Stimulated activated CD8-positive, alpha-beta memory T cell treated with anti-CD3 and anti-CD28 coated beads, Interleukin-4, amount 100 ng/mL, for 1 hour (primary cell): ENCODE measurements around the gene AMN1.
"Not testable (repeated sequence)": the region's sequence is repeated elsewhere in the genome, so short reads cannot be mapped to it uniquely, and the experiment has no call there.

Source experiments
- DNase-seq, 2 donors: peaks; one replicate each; pipeline ENCODE4 v3.0.0-alpha.2; 2020; ENCODE audit warnings: low read depth in 2 of 2, low spot score in 1 of 2

Gene AMN1

DNA sequence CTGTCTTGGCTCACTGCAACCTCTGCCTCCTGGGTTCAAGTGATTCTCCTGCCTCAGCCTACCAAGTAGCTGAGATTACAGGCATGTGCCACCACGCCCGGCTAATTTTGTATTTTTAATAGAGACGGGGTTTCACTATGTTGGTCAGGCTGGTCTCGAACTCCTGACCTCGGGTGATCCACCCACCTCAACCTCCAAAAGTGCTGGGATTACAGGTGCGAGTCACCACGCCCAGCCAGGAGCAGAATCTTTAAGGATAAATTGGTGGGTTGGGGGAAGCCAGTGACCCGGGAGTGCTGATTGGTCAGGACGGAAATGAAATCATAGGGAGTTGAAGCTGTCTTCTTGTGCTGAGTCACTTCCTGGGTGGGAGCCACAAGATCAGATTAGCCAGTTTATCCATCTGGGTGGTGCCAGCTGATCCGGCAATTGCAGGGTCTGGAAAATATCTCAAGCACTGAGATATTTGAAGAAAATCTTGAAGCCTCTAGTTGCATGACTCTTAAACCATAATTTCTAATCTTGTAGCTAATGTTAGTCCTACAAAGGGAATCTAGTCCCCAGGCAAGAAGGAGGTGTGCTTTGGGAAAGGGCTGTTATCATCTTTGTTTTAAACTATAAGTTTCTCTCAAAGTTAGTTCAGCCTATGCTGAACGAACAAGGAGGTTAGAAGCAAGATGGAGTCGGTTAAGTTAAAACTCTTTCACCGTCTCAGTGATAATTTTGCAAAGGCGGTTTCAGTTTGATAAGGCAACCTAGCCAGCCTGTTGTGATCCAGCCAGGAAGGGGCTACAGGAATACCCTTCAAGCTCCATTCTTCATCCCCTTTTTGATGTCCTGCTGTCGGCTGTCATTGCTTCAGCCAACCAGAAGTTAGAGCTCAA lies 5.0 kb upstream of the AMN1 start:
- DNase-seq: not testable (repeated sequence)

DNA sequence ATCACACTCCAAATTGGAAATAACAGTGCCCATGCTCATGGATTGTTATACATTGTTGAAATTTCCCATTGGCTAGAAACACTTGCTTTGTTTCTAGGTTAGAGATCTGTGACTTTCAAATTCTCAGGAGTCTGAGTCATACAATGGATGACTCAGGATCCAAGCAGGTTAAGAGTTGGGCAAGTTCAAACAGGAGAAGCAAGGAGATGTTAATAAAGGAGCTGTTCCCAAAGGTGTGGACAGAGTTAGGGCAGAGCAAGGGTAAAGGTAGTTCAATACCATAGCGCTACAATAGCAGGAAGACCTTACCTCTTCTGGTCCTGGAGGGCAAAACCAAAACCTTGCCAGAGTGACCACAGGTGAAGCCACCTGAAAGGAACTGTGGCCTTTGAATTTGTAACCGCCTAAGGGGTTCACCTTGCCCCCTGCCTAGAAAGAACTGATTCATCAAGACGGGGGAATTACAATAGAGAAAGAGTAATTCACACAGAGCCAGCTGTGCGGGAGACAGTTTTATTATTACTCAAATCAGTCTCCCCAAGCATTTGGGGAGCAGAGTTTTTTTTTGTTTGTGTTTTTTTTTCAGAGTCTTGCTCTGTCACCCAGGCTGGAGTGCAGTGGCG lies 4.2 kb upstream of the AMN1 start:
- DNase-seq: no peak

DNA sequence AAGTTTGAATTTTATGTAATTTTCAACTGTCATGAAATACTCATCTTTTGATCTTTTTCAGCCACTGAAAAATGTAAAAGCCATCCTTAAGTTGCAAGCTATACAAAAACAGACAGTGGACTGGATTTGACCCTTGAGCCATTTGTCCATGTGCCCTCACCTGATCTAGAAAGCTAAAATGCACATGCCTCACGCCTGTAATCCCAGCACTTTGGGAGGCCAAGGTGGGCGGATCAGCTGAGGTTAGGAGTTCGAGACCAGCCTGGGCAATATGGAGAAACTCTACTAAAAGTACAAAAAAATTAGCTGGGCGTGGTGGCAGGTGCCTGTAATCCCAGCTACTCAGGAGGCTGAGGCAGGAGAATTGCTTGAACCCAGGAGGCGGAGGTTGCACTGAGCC lies 2.4 kb upstream of the AMN1 start:
- not testable (repeated sequence) for DNase-seq

DNA sequence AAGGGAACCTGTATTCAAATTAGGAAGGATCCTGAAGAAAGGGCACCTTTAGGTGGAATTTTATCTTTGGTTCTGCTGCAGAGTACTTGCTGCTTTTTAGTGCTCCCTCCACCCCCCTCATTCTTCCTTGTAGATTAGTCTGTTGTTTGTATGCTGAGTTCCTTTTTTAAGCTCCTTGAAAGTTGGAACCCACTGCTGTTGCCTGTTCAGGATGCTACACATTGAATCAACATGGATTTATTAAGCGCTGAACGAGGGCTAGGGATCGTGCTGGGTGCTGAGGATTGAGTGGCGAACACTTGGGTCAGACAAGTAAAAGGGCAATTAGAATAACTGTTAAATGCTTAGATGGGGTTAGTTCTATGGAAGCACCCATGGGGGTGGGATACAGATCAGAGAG lies 884 bp upstream of the AMN1 start:
- DNase-seq: no peak

DNA sequence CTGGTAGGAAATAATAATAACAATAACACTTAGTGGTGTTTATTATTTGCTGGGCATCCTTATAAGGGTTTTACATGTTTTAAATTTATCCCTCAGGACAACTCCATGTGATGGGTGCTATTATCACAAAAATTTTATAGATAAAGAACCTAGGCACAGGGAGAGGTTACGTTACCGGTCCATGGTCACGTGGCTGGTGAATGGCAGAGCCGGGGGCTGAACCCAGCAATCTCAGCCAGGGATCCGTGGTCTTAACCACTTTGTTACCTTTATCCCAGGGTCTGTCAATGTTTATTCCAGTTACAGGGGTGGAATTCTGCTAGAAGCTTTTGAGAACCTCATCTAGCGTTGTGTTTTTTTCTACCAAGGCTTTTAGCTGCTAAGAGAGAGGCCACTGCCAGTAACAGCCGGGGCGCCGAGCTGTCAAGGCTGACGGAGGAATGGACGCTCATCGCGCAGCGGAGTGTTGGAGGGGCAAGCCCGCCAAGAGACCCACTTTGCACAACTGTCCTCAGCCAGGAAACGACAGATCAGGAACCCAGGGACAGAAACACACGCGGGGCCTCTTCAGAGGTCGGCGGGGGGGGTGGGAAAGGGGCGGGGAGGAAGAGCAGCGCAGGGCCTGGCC lies 418 bp downstream of the AMN1 start:
- DNase-seq: no peak

DNA sequence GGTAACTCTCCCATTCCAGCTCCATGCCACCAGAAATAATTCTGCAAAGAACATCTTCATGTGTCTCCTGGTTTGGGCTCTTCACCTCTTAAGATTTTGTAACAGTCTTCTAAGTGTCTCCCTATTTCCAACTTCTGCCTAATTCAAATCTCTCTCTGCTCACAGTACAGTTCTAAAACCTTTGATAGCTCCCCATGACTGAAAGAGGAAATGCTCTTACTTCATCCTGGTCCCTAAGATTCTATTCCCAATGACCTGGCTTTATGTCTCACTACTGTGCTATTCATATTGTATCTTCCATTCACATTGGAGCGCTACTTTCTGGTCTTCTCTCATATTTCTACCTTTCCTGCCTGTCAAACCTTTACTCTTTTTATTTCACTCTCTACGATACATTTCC lies 1.6 kb downstream of the AMN1 start:
- no peak for DNase-seq

DNA sequence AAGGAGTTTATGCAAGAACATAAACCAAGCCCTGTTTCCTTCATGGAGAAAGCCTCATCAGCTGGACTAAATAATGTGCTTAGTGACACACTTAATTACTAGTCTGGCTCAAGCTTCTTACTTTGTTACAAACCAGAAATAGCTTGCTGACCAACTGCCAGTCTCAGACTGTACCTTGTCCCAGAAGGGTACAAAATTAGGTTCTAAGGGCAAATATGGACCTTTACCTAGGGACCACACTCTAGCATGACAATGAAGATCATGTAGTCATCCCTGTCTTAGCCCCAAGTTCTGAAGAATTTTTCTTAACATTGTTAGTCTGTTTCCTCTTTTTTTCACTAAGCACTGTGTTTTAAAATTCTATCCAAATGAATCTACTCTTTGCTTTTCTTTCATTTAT lies 2.2 kb downstream of the AMN1 start:
- no peak for DNase-seq

DNA sequence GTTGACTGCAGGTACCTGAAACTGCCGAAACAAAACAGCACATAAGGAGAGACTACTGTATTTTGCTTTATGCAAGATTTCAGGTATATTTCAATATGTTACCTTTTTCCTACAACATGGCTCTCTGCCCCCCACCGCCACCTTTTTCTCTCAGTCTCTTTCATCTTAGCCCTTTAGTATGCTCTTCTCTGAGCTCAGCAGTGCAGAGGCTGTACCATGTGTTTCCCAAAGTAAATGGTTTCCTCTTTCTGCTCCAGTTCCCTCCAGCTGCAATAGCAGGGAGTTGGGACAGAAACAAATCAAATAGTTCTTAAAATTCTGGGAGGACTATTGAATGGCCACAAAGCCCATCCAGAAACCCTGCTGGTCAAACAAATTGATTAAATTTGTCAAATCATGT lies 4.3 kb downstream of the AMN1 start:
- DNase-seq: no peak

DNA sequence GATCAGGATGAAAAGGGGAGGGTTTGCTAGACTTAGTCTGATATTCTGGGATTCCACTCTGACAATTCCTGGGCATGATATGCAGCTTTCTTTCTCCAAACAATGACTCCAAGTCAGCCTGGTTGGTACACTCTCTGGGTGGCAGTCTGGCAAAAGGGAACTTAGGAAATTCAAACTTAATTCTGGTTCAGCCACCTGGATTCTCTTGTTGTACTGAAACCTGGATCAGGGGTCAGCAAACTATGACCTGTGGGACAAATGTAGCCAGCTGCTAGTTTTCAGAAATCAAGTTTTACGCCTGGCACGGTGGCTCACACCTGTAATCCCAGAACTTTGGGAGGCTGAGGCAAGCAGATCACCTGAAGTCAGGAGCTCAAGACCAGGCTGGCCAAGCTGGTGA lies 6.2 kb downstream of the AMN1 start:
- DNase-seq: no peak

DNA sequence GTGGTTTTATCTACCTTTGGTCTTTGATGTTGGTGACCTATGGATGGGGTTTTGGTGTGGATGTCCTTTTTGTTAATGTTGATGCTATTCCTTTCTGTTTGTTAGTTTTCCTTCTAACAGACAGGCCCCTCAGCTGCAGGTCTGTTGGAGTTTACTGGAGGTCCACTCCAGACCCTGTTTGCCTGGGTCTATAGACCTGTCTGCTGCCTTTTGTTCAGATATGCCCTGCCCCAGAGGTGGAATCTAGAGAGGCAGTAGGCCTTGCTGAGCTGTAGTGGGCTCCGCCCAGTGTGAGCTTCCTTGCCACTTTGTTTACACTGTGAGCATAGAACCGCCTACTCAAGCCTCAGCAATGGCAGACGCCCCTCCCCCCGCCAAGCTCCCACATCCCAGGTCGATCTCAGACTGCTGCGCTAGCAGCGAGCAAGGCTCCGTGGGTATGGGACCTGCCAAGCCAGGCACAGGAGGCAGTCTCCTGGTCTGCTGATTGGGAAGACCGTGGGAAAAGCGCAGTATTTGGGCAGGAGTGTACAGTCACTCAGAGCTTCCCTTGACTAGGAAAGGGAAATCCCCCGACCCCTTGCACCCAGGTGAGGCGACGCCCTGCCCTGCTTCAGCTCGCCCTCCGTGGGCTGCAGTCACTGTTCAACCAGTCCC lies 10.2 kb downstream of the AMN1 start:
- not testable (repeated sequence) for DNase-seq

DNA sequence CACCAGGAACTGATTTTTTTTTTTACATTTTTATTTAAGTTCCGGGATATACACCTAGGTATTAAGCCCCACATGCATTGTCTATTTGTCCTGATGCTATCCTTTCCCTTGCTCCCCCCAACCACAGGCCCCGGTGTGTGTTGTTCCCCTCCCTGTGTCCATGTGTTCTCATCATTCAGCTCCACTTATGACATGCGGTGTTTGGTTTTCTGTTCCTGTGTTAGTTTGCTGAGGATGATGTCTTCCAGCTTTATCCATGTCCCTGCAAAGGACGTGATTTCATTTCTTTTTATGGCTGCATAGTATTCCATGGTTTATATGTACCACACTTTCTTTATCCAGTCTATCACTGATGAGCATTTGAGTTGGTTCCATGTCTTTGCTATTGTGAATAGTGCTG lies 11.8 kb downstream of the AMN1 start:
- not testable (repeated sequence) for DNase-seq

DNA sequence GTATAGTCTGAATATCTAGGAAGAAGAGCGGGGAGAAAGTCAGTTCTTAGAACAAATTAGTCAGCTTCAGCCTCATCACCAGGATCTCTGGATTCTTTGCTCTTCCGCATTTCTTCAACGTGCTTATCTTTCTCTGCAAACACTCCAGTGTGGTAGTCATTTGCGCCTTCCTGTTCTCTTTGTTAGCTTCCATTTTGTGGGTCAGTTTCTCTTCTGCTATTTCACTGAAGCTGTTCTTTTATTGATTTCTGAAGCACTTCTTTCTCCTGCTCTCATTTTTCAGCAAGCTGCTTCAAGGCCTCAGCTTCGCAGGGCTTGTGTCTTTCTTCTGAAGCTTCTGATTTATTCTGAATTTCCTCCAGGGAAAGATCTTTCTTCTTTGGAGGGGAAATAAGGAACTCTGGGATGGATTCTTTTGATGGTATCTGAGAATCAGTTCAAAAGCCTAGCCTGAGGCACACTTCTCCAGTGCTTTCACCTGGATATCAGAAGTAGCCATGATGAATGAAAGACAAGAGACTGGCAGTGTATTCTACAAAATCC lies 13.5 kb downstream of the AMN1 start:
- no peak for DNase-seq

DNA sequence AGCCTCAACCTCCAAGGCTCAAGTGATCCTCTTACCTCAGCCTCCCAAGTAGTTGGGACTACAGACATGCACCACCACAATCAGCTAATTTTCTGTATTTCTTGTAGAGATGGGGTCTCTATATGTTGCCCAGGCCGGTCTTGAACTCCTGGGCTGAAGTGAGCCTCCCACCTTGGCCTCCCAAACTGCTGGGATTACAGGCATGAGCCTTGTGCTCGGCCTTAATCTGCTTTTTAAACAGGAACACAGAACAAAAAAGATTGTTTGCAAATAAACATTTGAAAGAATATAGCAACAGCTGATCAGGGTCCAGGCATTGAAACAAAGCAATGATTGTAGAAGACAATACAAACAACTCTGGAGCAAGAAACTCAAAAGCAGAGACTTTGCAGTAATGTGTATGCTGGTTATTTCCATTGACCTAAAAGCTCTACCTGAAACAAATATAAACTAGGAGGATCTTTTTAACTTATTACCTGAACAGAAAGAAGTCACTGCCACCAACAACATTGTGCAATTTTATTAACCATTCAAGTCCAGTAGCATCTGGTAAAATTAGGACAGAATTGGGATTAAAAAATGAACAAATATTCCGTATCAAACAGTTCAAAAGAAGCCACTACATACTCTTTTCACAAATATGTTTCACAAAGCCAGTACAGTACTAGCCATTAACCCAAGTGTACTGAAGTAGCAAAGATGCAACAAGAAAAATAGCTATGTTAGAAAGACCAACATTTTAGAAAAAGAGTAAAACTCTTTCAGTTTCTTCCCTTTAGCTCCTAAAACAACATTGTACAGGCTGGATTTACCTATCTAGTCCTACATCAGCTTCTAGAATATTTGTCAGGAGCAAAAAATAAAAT lies 14.2 kb downstream of the AMN1 start:
- DNase-seq: no peak

DNA sequence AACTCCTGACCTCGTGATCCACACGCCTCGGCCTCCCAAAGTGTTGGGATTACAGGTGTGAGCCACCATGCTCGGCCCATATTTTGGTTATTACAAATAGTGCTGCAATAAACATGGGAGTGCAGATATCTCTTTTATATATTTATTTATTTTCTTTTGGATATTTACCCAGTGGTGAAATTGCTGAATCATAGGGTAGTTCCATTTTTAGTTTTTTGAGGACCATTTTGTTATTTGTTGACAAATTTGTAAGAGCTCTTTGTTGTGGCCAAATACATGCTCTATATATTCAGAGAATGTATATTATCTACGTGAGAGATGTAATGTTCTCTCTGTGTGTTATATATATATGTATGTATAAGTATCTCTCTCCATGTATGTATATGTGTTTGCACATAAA lies 15.9 kb downstream of the AMN1 start:
- DNase-seq: no peak

DNA sequence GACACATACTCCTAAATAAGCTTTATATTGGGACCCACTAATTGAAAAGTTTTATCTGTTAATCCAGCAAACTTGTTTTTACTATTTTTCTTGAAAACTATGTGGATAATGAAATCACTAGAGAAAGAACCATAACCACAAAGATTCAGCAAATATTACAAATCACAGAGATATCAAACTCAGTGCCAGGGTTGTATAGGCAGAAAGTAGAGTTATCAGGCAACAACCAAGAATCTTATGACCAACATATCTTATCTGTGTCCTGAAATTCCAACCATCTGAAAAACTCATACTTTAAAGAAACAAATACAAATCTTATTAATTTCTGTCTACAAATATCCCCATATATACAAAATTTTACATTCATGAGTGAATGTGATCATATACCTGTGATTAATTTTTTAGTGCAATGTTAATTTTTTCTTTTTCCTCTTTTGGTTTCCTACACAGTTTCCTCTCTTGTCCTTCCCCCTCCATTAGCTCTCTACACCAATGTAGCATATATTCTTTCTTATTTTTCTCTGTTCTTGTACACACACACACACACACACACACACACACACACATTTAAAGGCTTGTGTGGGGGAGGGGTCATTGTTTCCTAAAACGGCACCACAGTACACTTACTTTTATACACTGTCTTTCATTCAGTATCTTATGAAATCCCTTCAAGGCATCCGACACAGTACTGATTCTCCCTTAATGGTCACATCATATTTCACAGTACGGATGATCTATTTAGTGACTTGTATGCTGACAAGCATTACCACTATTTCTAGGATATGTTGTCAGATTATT lies 18.6 kb downstream of the AMN1 start:
- DNase-seq: no peak

DNA sequence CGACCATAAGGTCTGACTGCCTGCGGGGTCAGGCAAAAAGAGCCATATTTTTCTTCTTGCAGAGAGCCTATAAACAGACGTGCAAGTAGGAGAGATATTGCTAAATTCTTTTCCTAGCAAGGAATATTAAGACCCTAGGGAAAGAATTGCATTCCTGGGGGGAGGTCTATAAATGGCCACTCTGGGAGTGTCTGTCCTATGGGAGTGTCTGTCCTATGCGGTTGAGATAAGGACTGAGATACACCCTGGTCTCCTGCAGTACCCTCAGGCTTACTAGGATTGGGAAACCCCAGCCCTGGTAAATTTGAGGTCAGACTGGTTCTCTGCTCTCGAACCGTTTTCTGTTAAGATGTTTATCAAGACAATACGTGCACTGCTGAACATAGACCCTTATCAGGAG lies 20.7 kb downstream of the AMN1 start:
- DNase-seq: not testable (repeated sequence)

DNA sequence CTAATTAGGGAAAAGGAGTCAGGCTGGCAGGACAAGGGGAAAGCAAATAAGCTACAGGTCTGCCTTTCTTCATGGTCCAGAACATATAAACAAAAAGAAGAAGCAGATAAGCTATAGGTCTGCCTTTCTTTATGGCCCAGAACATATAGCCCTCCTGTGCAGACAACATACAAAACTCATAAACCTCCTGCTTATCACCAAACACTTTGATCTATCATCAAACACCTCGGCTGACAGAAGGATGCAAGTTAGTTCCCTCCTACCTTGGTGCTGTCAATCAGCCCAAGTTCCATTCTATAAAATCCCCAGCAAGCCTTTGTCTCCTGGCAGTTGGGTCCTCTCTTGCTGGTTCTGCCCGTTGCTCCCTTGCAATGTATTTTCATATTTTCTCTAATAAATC lies 23.2 kb downstream of the AMN1 start:
- no peak for DNase-seq

DNA sequence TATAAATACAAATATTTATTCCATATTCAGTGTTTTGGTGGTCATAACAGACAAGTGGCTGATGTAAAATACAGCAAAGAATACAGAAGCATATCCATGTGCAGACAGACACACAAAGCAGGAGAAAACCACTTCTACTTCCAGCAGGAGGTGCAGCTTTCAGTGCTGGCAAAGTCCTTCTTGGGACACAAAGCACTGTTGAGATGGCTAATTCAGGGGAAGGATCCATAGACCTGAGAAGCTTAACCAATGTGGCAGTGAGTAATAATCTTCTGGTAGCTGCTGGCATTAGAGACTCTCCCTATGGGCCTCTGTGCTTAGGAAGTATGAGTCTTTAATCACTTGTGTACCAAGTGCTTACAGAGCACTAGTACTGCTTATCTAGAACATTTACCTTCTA lies 26.8 kb downstream of the AMN1 start:
- DNase-seq: no peak

DNA sequence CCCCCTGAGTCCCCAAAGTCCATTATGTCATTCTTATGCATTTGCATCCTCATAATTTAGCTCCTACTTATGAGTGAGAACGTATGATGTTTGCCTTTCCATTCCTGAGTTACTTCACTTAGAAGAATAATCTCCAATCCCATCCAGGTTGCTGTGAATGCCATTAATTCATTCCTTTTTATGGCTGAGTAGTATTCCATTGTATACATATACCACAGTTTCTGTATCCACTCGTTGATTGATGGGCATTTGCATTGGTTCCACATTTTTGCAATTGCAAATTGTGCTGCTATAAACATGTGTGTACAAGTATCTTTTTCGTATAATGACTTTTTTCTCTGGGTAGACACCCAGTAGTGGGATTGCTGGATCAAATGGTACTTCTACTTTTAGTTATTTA lies 38.9 kb downstream of the AMN1 start:
- DNase-seq: not testable (repeated sequence)

DNA sequence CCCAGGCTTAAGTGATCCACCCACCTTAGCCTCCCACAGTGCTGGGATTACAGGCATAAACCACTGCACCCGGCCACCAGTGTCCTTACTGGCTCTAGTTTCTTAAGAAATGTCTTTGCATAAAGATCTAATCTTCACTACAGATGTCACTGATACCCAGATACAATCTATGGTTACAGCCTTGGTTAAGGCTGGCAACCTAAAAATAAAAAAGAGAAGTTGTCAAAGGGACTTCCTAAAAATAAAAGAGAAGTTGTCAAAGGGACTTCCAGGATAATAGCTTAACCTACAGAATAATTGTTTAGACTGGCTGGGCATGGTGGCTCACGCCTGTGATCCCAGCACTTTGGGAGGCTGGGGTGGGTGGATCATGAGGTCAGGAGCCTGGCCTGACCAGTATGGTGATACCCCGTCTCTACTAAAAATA lies 41.7 kb downstream of the AMN1 start:
- DNase-seq: no peak
